Lower leg skin (tissue), 4 donors: ENCODE data around the gene PRRT4. TPM values are rescaled to one million over a fixed set of nuclear protein-coding genes. Genes with fewer than 3 reads are reported as not detected.

Experiments used
- DNase-seq, 2 donors: peaks; one replicate each; pipeline ENCODE4 v3.0.0-alpha.2; 2019; ENCODE audit warnings: low spot score in 2 of 2
- H3K4me3 ChIP-seq: fragments of 200-600 bp; sonication (generic); 2 replicates; pipeline ENCODE4 v1.5.1; 2017; ENCODE audit warnings: mild to moderate bottlenecking, low read depth; ENCODE audit not compliant: poor library complexity, severe bottlenecking
- CTCF ChIP-seq, 3 donors: fragments of 450-650 bp; IDR thresholded peaks; one replicate each; pipeline ENCODE4 v1.5.1; 2016; ENCODE audit warnings: antibody characterized with exemption in 3 of 3, mild to moderate bottlenecking in 3 of 3, moderate library complexity in 2 of 3
- POLR2A ChIP-seq, 2 donors: fragments of 450-650 bp; IDR thresholded peaks; one replicate each; pipeline ENCODE4 v1.6.1; 2016 to 2017; ENCODE audit warnings: antibody characterized with exemption in 2 of 2, mild to moderate bottlenecking in 1 of 2, moderate library complexity in 1 of 2
- WGBS, 2 donors: methylation state at CpG; one replicate each; pipeline ENCODE4 v1.1.5; 2018; 5-methylcytosine and 5-hydroxymethylcytosine counted together
- intact Hi-C: fragments of 100-400 bp; cut with DNase I; formaldehyde crosslinking; loops from one replicate; pipeline ENCODE4 v1.15.0; 2023; ENCODE audit warnings: low total_unique reads
- total RNA-seq, 4 donors: library from RNA; depleted of rRNA; stranded (reverse); fragments of >200 nt; gene quantifications; one replicate each; pipeline ENCODE4 v1.1.0, GENCODE V29; 2016

PRRT4 gene
- total RNA-seq, 4 donors from 2014 or later = 1.3 to 4.5 (median 1.9) TPM

- H3K4me3 ChIP-seq = no peak overlapping the region
- TF ChIP-seq POLR2A (IDR thresholded peaks at IDR 0.05) = no peak
- no peak for TF ChIP-seq CTCF (IDR thresholded peaks at IDR 0.05)
- intact Hi-C loops = no loop called here
- WGBS, 2 donors = 97% methylated on average over 3 of the region's 3 CpGs
- no peak for DNase-seq
Observed at GRCh38 chr7:128311013-128311412, 50.5 kb downstream of the PRRT4 start.

- H3K4me3 ChIP-seq = no peak overlapping the region
- 79 to 92% methylated on average over 5 of the region's 5 CpGs for WGBS, 2 donors
- TF ChIP-seq CTCF (IDR thresholded peaks at IDR 0.05) (no peak), POLR2A (IDR thresholded peaks at IDR 0.05) (no peak)
- intact Hi-C loops = no loop called here
- DNase-seq = no peak
Observed at GRCh38 chr7:128310499-128310898, 51.0 kb downstream of the PRRT4 start.

- intact Hi-C loops = no loop called here
- no peak for DNase-seq
- H3K4me3 ChIP-seq = no peak overlapping the region
- TF ChIP-seq POLR2A (IDR thresholded peaks at IDR 0.05) (no peak), CTCF (IDR thresholded peaks at IDR 0.05) (no peak)
- 95 to 97% methylated on average over 5 of the region's 5 CpGs for WGBS, 2 donors
Observed at GRCh38 chr7:128309976-128310375, 51.5 kb downstream of the PRRT4 start.

- intact Hi-C loops = no loop called here
- DNase-seq = no peak
- H3K4me3 ChIP-seq = no peak overlapping the region
- no peak for TF ChIP-seq POLR2A (IDR thresholded peaks at IDR 0.05)
- TF ChIP-seq CTCF (IDR thresholded peaks at IDR 0.05) = no peak
- 94 to 96% methylated on average over 6 of the region's 6 CpGs for WGBS, 2 donors
Observed at GRCh38 chr7:128309124-128309523, 52.4 kb downstream of the PRRT4 start.

DNA sequence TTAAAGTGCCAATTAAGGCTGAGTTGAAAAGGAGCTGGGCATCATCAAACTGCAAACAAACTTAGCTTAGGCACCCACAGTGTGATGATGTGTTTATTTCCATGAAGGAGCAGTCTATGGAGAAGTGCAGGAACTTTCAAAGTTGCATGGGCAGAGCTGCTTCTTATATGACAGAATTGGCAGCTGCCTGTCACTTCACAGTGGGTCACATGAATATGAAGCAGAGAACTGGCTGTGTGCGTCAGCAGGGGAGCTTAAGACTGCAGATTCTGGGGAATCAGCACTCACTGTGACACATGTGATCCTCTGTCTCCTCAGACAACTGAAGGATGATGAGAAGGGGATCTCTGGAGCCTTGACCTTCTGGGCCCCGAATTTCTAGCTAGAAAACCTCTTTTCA lies 54.4 kb downstream of the PRRT4 start:
- no peak overlapping the region for H3K4me3 ChIP-seq
- intact Hi-C loops = no loop called here
- DNase-seq = no peak
- WGBS, 2 donors = 90 to 93% methylated on average over 2 of the region's 2 CpGs
- no peak for TF ChIP-seq CTCF (IDR thresholded peaks at IDR 0.05)
- TF ChIP-seq POLR2A (IDR thresholded peaks at IDR 0.05) = no peak

DNA sequence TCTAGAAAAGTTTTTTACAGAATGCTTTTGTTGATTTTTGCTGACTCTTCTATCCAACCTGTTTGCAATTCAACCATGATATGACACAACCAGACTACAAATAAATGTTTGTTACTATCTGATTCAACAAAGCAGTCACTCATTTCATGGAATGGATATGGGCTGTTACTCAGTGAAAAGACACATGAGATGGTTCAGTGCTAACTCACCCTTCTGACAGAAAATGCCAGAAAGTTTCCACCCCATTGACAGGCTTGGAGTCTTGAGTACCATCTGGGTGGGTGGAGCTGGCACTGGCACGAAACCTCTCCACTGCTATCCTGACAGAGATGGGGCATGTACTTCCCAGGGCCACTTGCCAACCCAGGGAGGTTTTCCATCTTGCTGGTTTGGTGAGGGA lies 57.3 kb downstream of the PRRT4 start:
- no peak overlapping the region for H3K4me3 ChIP-seq
- DNase-seq = no peak
- intact Hi-C loops = no loop called here
- no peak for TF ChIP-seq CTCF (IDR thresholded peaks at IDR 0.05)
- no peak for TF ChIP-seq POLR2A (IDR thresholded peaks at IDR 0.05)
- 57 to 73% methylated on average over 1 of the region's 1 CpG for WGBS, 2 donors
